ENCODE measurements around the gene CAMSAP2.

CAMSAP2 gene

GRCh38 chr1:200894712-200895442, 156.2 kb downstream of the CAMSAP2 start, which contains the start of gene INAVA:
Gene INAVA, plus strand, starts transcription at chr1:200894900. Its CDS starts 3,501 bp downstream, at chr1:200898401.
- no peak for DNase-seq (ENCODE audit: insufficient read length, low spot score)
- no peak for TF ChIP-seq POLR2A (IDR thresholded peaks at IDR 0.05; ENCODE audit: low read depth, low read length)
- FAIRE-seq, result no peak

GRCh38 chr1:200895443-200895789, 156.7 kb downstream of the CAMSAP2 start:
- FAIRE-seq, result no peak
- no peak for DNase-seq (ENCODE audit: insufficient read length, low spot score)
- no peak for TF ChIP-seq POLR2A (IDR thresholded peaks at IDR 0.05; ENCODE audit: low read depth, low read length)

GRCh38 chr1:200895801-200896530, 157.3 kb downstream of the CAMSAP2 start:
- no peak for DNase-seq (ENCODE audit: insufficient read length, low spot score)
- no peak for TF ChIP-seq POLR2A (IDR thresholded peaks at IDR 0.05; ENCODE audit: low read depth, low read length)
- no peak for FAIRE-seq

GRCh38 chr1:200896531-200897196, 158.0 kb downstream of the CAMSAP2 start:
- FAIRE-seq, result no peak
- DNase-seq (ENCODE audit: insufficient read length, low spot score), result peak; percentile 54
- no peak for TF ChIP-seq POLR2A (IDR thresholded peaks at IDR 0.05; ENCODE audit: low read depth, low read length)

GRCh38 chr1:200897259-200897658, 158.6 kb downstream of the CAMSAP2 start:
- TF ChIP-seq POLR2A (IDR thresholded peaks at IDR 0.05; ENCODE audit: low read depth, low read length), result no peak
- DNase-seq (ENCODE audit: insufficient read length, low spot score) (no peak), FAIRE-seq (no peak)

GRCh38 chr1:200899015-200899386, 160.3 kb downstream of the CAMSAP2 start:
- DNase-seq (ENCODE audit: insufficient read length, low spot score) (no peak), FAIRE-seq (no peak)
- TF ChIP-seq POLR2A (IDR thresholded peaks at IDR 0.05; ENCODE audit: low read depth, low read length), result no peak

GRCh38 chr1:200899451-200899915, 160.8 kb downstream of the CAMSAP2 start:
- FAIRE-seq (no peak), DNase-seq (ENCODE audit: insufficient read length, low spot score) (no peak)
- TF ChIP-seq POLR2A (IDR thresholded peaks at IDR 0.05; ENCODE audit: low read depth, low read length), result no peak

GRCh38 chr1:200899954-200900867, 161.5 kb downstream of the CAMSAP2 start:
- FAIRE-seq (no peak), DNase-seq (ENCODE audit: insufficient read length, low spot score) (no peak)
- TF ChIP-seq POLR2A (IDR thresholded peaks at IDR 0.05; ENCODE audit: low read depth, low read length), result no peak

GRCh38 chr1:200900877-200901276, 162.2 kb downstream of the CAMSAP2 start:
- no peak for TF ChIP-seq POLR2A (IDR thresholded peaks at IDR 0.05; ENCODE audit: low read depth, low read length)
- DNase-seq (ENCODE audit: insufficient read length, low spot score) (no peak), FAIRE-seq (no peak)

GRCh38 chr1:200901350-200901749, 162.7 kb downstream of the CAMSAP2 start:
- no peak for FAIRE-seq
- DNase-seq (ENCODE audit: insufficient read length, low spot score), result no peak
- no peak for TF ChIP-seq POLR2A (IDR thresholded peaks at IDR 0.05; ENCODE audit: low read depth, low read length)

GRCh38 chr1:200901796-200902444, 163.2 kb downstream of the CAMSAP2 start:
- no peak for DNase-seq (ENCODE audit: insufficient read length, low spot score)
- TF ChIP-seq POLR2A (IDR thresholded peaks at IDR 0.05; ENCODE audit: low read depth, low read length), result no peak
- FAIRE-seq, result no peak

- TF ChIP-seq POLR2A (IDR thresholded peaks at IDR 0.05; ENCODE audit: low read depth, low read length), result no peak
- no peak for FAIRE-seq
- no peak for DNase-seq (ENCODE audit: insufficient read length, low spot score)
Observed at GRCh38 chr1:200903793-200904192, 165.1 kb downstream of the CAMSAP2 start.

GRCh38 chr1:200904772-200905171, 166.1 kb downstream of the CAMSAP2 start:
- TF ChIP-seq POLR2A (IDR thresholded peaks at IDR 0.05; ENCODE audit: low read depth, low read length), result no peak
- FAIRE-seq (no peak), DNase-seq (ENCODE audit: insufficient read length, low spot score) (no peak)

All from H54 (cell line).